ENCODE data around the gene MEX3A. TPM values are rescaled to one million over a fixed set of nuclear protein-coding genes. Genes with fewer than 3 reads are reported as not detected.
"Not testable (repeated sequence)": the region's sequence is repeated elsewhere in the genome, so short reads cannot be mapped to it uniquely, and the experiment has no call there.

MEX3A gene
- total RNA-seq, 1 donor from 2014 or later = 37.6 TPM

DNA sequence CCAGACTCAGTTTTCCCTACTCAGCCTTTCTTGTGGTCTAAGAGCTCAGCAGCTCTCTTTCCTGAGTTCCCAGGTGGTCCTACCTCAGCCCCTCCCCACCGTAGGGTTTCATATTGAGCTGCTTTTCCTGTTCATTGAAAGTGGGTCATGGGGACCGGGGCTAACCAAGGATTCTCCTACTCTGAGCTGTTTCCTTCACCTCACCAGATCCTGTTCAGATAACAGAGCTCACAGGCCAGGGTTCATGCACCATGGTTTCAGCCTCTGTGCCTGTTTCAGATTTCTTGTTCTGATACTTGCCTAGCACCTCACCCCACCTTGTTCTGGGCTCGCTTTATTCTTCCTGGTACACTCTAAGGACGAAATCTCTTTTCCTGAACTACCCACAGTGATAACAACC is 37.2 kb downstream of the MEX3A start:
- no peaks in the 10 kb centered on the region for H3K9me3 ChIP-seq (ENCODE audit: insufficient read depth, low read depth, low read length)
- peaks cover 34% of the 10 kb centered on the region for H3K36me3 Mint-ChIP-seq (ENCODE audit: low read depth, unreplicated experiment)
- FAIRE-seq = no peak
- H3K4me3 Mint-ChIP-seq (ENCODE audit: unreplicated experiment) = no peak overlapping the region
- H4K20me1 ChIP-seq (ENCODE audit: insufficient read depth, low read length) = peaks cover 8% of the 10 kb centered on the region
- H3K27ac Mint-ChIP-seq (ENCODE audit: unreplicated experiment) = no peak overlapping the region
- H3K4me2 ChIP-seq (ENCODE audit: low read length) = no peak overlapping the region
- TF ChIP-seq EZH2 (IDR thresholded peaks at IDR 0.05; ENCODE audit: insufficient read depth, low read length) (no peak), CTCF (IDR thresholded peaks at IDR 0.05; ENCODE audit: insufficient read depth, low read depth, low read length) (no peak)
- DNase-seq (ENCODE audit: low read depth) = no peak
- H3K79me2 ChIP-seq (ENCODE audit: insufficient read depth, low read length) = no peaks in the 10 kb centered on the region
- no peak overlapping the region for H3K27ac ChIP-seq (ENCODE audit: low read depth, low read length)
- no peak overlapping the region for H3K4me3 ChIP-seq (ENCODE audit: insufficient read depth, low read depth, low read length)
- H3K4me1 ChIP-seq (ENCODE audit: insufficient read depth, low read length) = peaks cover 9% of the 10 kb centered on the region
- peaks cover 28% of the 10 kb centered on the region for H3K36me3 ChIP-seq (ENCODE audit: insufficient read depth, low read length)
- no peaks in the 10 kb centered on the region for H3K4me1 Mint-ChIP-seq (ENCODE audit: low read depth, unreplicated experiment)
- H2AFZ ChIP-seq (ENCODE audit: low read depth, low read length) = no peak overlapping the region
- peaks cover 1% of the 10 kb centered on the region for H3K9me3 Mint-ChIP-seq (ENCODE audit: unreplicated experiment)
- H3K27me3 ChIP-seq (ENCODE audit: insufficient read depth, low read length) = no peaks in the 10 kb centered on the region
- no peak overlapping the region for H3K9ac ChIP-seq (ENCODE audit: low read length)
- H3K27me3 Mint-ChIP-seq (ENCODE audit: low read depth, unreplicated experiment) = no peaks in the 10 kb centered on the region

DNA sequence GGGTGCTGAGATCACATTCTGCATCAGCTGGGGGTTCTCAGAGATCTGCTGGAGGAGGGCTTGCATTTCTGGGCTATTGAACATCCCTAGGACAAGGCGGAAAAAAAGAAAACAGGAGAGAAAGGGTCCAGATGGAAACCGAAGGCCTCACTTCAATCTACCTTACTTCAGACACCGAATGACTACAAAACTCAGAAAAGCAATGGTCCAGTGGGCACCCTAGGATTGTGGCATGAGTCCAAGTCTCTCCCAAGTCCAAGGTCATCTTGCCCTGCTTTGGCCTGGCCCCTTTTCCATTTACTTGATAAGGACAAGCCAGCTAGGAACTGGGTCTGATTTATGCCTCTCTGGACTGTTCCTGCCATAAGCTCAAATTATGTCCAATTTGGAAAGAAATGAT is 39.4 kb downstream of the MEX3A start:
- Histone ChIP-seq H3K27ac (ENCODE audit: low read depth, low read length) (no peak overlapping the region), H3K27me3 (ENCODE audit: insufficient read depth, low read length) (no peaks in the 10 kb centered on the region), H3K4me1 (ENCODE audit: insufficient read depth, low read length) (peaks cover 9% of the 10 kb centered on the region), H2AFZ (ENCODE audit: low read depth, low read length) (no peak overlapping the region), H3K9me3 (ENCODE audit: insufficient read depth, low read depth, low read length) (no peaks in the 10 kb centered on the region), H3K79me2 (ENCODE audit: insufficient read depth, low read length) (no peaks in the 10 kb centered on the region), H3K36me3 (ENCODE audit: insufficient read depth, low read length) (peaks cover 14% of the 10 kb centered on the region), H3K4me2 (ENCODE audit: low read length) (no peak overlapping the region), H3K9ac (ENCODE audit: low read length) (no peak overlapping the region), H3K4me3 (ENCODE audit: insufficient read depth, low read depth, low read length) (no peak overlapping the region), H4K20me1 (ENCODE audit: insufficient read depth, low read length) (no peaks in the 10 kb centered on the region)
- H3K4me1 Mint-ChIP-seq (ENCODE audit: low read depth, unreplicated experiment) = no peaks in the 10 kb centered on the region
- no peak overlapping the region for H3K27ac Mint-ChIP-seq (ENCODE audit: unreplicated experiment)
- peaks cover 1% of the 10 kb centered on the region for H3K9me3 Mint-ChIP-seq (ENCODE audit: unreplicated experiment)
- FAIRE-seq (no peak), DNase-seq (ENCODE audit: low read depth) (no peak)
- H3K27me3 Mint-ChIP-seq (ENCODE audit: low read depth, unreplicated experiment) = no peaks in the 10 kb centered on the region
- TF ChIP-seq EZH2 (IDR thresholded peaks at IDR 0.05; ENCODE audit: insufficient read depth, low read length) (no peak), CTCF (IDR thresholded peaks at IDR 0.05; ENCODE audit: insufficient read depth, low read depth, low read length) (no peak)
- no peak overlapping the region for H3K4me3 Mint-ChIP-seq (ENCODE audit: unreplicated experiment)
- peaks cover 21% of the 10 kb centered on the region for H3K36me3 Mint-ChIP-seq (ENCODE audit: low read depth, unreplicated experiment)

DNA sequence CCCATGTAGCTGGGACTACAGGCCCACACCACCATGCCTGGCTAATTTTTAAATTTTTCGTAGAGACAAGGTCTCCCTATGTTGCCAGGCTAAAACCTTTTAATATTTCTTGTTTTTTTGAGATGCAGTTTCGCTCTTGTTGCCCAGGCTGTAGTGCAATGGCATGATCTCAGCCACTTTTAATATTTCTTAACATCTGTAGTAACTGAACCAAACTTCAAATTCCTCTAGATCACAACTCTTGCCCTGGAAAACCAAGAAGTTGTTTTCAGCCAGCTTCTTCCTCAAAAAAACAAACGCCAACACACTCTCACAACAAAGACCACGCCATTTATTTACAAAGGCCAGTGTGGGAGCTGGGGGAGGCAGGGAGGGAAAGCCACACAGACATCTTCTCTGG is 47.3 kb downstream of the MEX3A start:
- DNase-seq (ENCODE audit: low read depth); H3K27ac ChIP-seq (ENCODE audit: low read depth, low read length); H3K9me3 ChIP-seq (ENCODE audit: insufficient read depth, low read depth, low read length); H2AFZ ChIP-seq (ENCODE audit: low read depth, low read length); H3K4me3 ChIP-seq (ENCODE audit: insufficient read depth, low read depth, low read length); H3K36me3 Mint-ChIP-seq (ENCODE audit: low read depth, unreplicated experiment); H3K4me3 Mint-ChIP-seq (ENCODE audit: unreplicated experiment); FAIRE-seq; H3K36me3 ChIP-seq (ENCODE audit: insufficient read depth, low read length); H3K9ac ChIP-seq (ENCODE audit: low read length); H3K9me3 Mint-ChIP-seq (ENCODE audit: unreplicated experiment); H3K79me2 ChIP-seq (ENCODE audit: insufficient read depth, low read length); H3K27me3 ChIP-seq (ENCODE audit: insufficient read depth, low read length); H4K20me1 ChIP-seq (ENCODE audit: insufficient read depth, low read length); H3K27me3 Mint-ChIP-seq (ENCODE audit: low read depth, unreplicated experiment); H3K4me2 ChIP-seq (ENCODE audit: low read length); H3K4me1 Mint-ChIP-seq (ENCODE audit: low read depth, unreplicated experiment); H3K27ac Mint-ChIP-seq (ENCODE audit: unreplicated experiment); H3K4me1 ChIP-seq (ENCODE audit: insufficient read depth, low read length): not testable (repeated sequence)

Data from astrocyte (in vitro differentiated cells and primary cell).